Activated CD4-positive, alpha-beta T cell treated with anti-CD3 and anti-CD28 coated beads for 24 hours (primary cell): ENCODE results near the gene MAPK1.
"Not testable (repeated sequence)": the region's sequence is repeated elsewhere in the genome, so short reads cannot be mapped to it uniquely, and the experiment has no call there.

Source experiments
- DNase-seq, 2 donors: peaks; one replicate each; pipeline ENCODE4 v3.0.0-alpha.2; 2020; ENCODE audit warnings: low read depth in 2 of 2

The MAPK1 gene

DNA sequence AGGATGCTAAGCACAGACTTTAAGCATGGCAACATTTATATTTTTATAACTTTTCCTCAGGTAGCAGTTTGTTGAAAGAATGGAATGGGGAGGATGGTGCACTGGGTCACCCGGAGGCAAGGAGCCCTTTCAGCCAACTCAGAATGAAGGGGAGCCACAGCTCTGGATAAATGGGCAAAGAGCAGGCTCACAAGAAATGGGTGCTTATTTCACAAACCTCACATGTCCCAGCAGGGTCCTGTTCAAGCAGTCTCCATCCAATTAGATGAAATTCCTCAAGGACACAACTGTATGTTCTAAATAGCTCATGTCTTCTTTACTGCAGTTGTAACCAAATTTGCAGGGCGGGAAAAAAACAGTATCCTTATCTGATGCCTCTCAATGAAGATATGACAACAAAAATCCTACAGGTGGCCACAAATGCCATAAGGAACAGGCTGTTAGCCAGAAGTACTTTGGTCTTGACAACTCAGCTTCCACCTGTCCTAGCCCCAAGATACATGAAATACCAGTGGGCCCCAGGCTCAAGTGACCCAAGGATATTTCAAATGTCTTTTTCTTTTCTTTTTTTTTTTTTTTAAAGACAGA is 48.2 kb downstream of the MAPK1 start:
- DNase-seq = no peak

DNA sequence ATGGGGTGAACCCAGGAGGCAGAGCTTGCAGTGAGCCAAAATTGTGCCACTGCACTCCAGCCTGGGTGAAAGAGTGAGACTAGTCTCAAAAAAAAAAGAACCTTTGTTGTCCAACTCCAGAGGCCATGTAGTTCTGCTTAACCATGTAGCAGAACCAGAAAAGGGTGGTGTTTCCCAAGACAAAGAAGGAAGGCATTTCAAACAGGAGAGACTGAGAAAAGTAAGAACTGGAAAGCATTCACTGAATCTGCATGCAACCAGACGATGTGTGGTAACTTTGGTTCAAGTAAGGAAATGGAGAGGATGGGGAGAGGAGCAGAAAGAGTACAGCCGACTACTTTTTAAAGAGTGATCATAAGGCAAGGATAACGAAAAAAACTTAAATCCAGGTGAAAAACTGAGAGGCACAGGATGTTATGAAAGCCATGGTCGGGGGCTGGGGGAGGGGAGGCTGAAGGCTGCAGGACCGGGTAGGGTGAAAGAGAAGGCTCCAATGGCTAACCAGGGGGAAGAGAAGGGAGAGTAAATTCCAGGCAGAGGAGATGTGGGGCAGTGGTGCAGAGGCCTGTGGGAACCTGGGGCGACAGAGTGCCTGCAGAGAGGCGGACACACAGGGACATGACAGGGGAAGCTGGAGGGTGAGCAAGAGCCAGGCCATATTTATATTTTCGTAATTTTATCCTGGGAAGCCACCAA is 48.8 kb downstream of the MAPK1 start:
- no peak for DNase-seq

- DNase-seq = not testable (repeated sequence)
Observed at GRCh38 chr22:21817497-21817853, 50.0 kb downstream of the MAPK1 start.

DNA sequence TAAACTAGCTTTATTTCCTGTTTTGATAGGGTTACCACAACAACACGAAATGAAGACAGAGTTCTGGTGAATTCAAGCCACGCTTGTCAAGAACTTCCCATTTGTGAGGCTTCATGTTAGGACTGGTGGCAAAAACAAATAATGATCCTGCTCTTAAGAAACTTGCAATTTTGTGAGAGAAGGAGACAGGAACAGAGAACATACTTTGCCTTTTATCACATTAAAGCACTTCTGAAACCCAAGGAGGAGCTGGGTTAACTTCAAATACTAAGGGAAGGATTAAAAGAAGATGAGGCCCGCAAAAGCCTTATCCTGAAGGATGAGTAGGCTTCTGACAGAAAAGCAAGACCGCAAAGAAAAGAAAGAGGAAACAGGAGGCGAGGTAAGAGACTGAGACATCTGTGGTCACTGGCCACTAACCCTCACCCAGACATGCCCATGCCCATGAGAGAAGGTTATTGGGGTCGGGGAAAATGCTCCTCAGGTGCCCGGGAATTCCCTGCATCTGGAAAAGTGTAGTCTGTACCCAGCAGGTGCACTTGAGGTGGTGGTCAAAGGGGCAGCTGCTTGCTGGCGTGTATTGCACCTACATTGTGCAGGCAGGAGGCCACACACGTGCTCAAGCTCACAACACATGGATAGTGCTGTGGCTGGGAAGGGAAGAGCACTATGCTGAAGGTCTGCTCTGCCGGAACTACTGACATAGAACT is 50.5 kb downstream of the MAPK1 start:
- DNase-seq = peak in 1 of 2 donors; percentile 15

- no peak for DNase-seq
Observed at GRCh38 chr22:21816472-21816786, 51.0 kb downstream of the MAPK1 start.

DNA sequence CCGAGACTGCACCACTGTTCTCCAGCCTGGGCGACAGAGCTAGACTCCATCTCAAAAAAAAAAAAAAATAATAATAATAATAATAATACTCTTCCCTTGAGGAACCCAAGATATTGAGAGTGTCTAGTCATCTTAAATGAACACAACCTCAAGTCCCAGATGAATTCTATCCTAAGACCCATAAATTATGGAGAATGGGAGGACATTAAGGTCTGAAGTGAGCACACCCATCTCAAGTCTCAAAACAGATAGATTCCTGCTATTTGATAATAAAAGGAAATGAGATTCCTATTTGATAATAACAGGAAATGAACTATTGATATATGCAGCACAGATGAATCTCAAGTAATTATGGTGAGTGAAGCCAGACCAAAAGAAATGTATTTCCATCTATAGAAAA is 51.5 kb downstream of the MAPK1 start:
- DNase-seq = no peak

- no peak for DNase-seq
Observed at GRCh38 chr22:21815357-21815756, 52.1 kb downstream of the MAPK1 start.

DNA sequence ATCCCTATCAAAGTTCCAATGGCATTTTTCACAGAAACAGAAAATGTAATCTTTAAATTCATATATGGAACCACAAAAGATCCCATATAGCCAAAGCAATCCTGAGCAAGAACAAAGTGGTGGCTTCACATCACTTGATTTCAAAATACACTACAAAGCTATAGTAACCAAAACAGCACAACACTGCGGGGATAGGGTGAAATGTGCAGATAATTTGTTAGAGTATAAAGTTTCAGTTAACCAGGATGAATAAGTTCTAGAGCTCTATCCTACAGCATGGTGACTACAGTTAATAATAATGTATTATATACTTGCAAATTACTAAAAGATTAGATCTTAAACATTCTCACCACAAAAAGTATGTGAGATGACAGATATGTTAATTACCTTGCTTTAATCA is 55.5 kb downstream of the MAPK1 start:
- no peak for DNase-seq

DNA sequence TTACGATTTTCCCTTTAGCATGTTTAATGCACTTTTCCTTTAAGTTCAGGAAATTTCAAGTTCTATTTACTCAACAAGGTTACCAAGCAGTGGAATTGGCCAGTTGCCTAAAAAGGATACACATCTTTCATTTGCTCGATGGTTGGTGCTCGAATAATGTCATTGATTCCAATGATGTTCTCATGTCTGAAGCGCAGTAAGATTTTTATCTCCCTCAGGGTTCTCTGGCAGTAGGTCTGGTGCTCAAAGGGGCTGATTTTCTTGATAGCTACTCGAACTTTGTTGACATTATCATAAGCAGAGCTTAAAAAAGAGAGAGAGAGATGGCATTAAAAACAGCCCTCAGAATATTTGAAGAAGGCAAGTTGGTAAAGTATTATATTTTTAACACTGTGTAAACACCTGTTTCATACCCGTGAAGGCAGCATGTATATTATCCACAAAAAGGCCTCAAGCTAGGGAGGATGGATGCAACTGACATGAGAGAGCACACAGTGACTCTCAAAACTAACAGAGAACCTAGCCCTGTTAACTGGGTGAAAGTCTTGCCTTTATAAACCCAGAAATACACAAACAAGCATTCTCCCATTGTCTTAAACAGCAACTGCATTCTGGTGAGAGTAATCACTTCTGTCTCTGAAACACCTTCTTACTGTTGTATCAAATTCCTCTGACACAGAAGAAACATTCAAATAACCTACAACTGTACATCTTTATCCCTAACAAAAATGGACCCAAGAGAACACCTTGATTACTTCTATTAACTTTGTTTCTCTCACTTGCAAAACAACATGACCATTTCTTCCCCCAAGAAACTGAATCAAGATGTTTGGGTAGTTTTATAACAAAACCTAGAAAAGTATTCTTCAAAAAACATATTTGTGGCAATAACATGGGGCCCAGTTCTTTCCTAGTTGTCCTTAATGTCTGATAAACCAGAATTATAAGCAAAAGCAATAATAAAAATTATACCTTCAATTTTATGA is 59.6 kb downstream of the MAPK1 start:
- DNase-seq = no peak

- DNase-seq = not testable (repeated sequence)
Observed at GRCh38 chr22:21805325-21805724, 62.1 kb downstream of the MAPK1 start.

DNA sequence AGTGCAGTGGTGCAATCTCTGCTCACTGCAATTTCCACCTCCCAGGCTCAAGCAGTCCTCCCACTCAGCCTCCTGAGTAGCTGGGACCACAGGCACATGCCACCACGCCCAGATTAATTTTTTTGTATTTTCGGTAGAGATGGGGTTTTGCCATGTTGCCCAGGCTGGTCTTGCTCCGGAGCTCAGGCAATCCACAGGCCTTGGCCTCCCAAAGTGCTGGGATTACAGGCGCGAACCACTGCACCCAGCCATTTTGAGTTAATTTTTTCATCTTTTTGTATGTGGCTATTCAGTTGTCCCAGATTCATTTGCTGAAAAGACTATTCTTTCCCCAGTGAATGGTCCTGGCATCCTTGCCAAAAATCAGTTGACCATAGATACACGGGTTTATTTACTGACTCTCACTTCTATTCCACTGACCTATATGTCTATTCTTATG is 63.6 kb downstream of the MAPK1 start:
- DNase-seq = no peak

- no peak for DNase-seq
Observed at GRCh38 chr22:21802673-21803072, 64.8 kb downstream of the MAPK1 start.

- no peak for DNase-seq
Observed at GRCh38 chr22:21802056-21802455, 65.4 kb downstream of the MAPK1 start.

DNA sequence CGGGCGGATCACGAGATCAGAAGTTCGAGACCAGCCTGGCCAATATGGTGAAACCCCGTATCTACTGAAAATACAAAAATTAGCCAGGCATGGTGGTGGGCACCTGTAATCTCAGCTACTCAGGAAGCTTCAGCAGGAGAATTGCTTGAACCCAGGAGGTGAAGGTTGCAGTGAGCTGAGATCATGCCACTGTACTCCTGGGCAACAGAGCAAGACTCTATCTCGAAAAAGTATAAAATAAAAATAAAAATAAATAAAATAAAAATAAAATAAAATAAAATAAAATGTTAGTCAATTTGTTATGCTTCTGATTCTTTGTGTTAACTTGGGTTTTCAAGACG is 66.2 kb downstream of the MAPK1 start:
- not testable (repeated sequence) for DNase-seq

DNA sequence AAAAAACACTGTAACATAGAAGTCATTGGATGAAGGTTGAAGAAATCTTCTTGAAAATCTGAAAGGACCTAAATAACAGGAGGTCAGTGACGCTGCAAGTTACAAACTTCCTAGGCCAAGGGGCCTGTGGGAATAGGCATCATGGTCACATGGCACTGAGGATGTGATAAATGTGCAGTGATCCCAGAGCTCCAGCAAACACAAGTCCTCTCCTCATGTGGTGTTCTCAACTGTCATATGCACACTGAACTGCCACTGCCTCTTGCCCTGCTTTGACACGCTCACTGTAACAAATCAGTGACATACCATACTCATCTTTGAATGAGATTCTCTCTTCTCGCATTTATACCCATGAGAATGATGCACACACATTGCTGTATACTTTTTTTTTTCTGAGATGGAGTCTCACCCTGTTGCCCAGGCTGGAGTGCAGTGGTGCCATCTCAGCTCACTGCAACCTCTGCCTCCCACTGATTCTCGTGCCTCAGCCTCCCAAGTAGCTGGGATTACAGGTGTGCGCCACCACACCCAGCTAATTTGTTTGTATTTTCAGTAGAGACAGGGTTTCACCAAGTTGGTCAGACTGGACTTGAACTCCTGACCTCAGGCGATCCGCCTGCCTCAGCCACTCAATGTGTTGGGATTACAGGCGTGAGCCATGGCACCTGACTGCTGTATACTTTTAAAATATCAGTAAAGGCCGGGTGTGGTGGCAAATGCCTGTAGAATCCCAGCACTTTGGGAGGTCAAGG is 66.7 kb downstream of the MAPK1 start:
- no peak for DNase-seq

- no peak for DNase-seq
Observed at GRCh38 chr22:21797444-21798221, 69.8 kb downstream of the MAPK1 start.

DNA sequence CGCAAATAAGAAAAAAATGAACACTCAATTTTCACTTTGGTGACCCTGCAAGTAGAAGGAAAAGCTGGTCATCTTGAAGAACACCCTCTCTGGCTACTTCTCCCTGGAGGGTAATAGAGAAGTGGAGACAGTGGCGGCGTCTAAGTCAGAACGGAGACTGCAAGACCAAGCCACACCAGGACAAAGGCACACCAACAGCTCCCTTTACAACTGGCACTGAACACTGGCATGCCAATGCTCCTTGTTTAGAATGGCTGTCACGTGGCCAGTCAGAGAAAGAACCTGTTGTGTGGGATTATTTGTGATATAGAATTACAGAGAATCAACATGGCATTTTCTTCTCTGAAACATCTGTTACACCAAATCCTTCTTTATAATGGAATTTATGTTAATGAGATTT is 70.6 kb downstream of the MAPK1 start:
- no peak for DNase-seq

GRCh38 chr22:21796231-21796630 is 71.2 kb downstream of the MAPK1 start:
- DNase-seq = no peak

DNA sequence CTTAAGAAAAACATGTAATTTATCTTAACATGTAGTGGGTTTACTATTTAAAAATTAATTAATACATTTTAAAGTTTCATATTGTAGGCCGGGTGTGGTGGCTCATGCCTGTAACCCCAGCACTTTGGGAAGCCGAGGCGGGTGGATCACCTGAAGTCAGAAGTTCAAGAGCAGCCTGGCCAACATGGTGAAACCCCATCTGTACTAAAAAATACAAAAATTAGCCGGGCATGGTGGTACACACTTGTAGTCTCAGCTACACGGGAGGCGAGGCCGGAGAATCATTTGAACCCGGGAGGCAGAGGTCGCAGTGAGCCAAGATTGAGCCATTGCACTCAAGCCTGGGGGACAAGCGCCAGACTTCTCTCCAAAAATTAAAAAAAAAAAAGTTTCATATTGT is 73.7 kb downstream of the MAPK1 start:
- not testable (repeated sequence) for DNase-seq
